Calu3 (cell line): Measurements from ENCODE around the gene RRP1. TPM values are rescaled to one million over a fixed set of nuclear protein-coding genes. Genes with fewer than 3 reads are reported as not detected.
A peak's percentile ranks its signal among the peaks of the same experiment; 100 is the strongest.

Experiments used
- BruUV-seq: library from RNA; stranded (reverse); fragments of 400-500 nt; replicated peaks from 2 replicates; lab custom pipeline; 2021; lab: Mats Ljungman, UMichigan
- CTCF ChIA-PET: fragments of 300-600 bp; sonication (Branson Sonifier 250); formaldehyde crosslinking; loops from one replicate; lab custom pipeline; 2022; ENCODE audit warnings: antibody characterized with exemption; lab: Charles Lee
- DNase-seq: peaks from one replicate; pipeline ENCODE4 v3.0.0; 2022
- H3K27ac Mint-ChIP-seq: one replicate; pipeline ENCODE4 v1.8.0; 2022; ENCODE audit warnings: mixed read lengths; ENCODE audit not compliant: unreplicated experiment
- H3K27me3 Mint-ChIP-seq: one replicate; pipeline ENCODE4 v1.8.0; 2022; ENCODE audit warnings: mixed read lengths; ENCODE audit not compliant: unreplicated experiment
- H3K36me3 Mint-ChIP-seq: one replicate; pipeline ENCODE4 v1.8.0; 2022; ENCODE audit warnings: mild to moderate bottlenecking, moderate library complexity, mixed read lengths; ENCODE audit not compliant: insufficient read depth, unreplicated experiment
- H3K4me1 Mint-ChIP-seq: one replicate; pipeline ENCODE4 v1.8.0; 2022; ENCODE audit warnings: mild to moderate bottlenecking, low read depth, mixed read lengths; ENCODE audit not compliant: unreplicated experiment
- H3K4me3 Mint-ChIP-seq: one replicate; pipeline ENCODE4 v1.8.0; 2022; ENCODE audit warnings: mild to moderate bottlenecking, low read depth, moderate library complexity, mixed read lengths; ENCODE audit not compliant: unreplicated experiment
- H3K9me3 Mint-ChIP-seq: one replicate; pipeline ENCODE4 v1.8.0; 2022; ENCODE audit warnings: low read depth, mixed read lengths; ENCODE audit not compliant: unreplicated experiment
- intact Hi-C: fragments of 100-400 bp; cut with micrococcal nuclease; formaldehyde crosslinking; loops from one replicate; pipeline ENCODE4 v1.10.0; 2022; ENCODE audit not compliant: unreplicated experiment
- total RNA-seq: library from RNA; stranded (reverse); gene quantifications from 2 replicates; pipeline ENCODE4 v1.2.3, GENCODE V29; 2022
- TF ChIP-seq, protein P1 (sequence below): fragments of 200-600 bp; IDR thresholded peaks from one replicate; pipeline ENCODE4 v1.8.0; 2022; ENCODE audit warnings: antibody characterized with exemption; ENCODE audit not compliant: unreplicated experiment

Gene RRP1
- total RNA-seq, 1 experiment from 2014 or later = 37.2 TPM

DNA sequence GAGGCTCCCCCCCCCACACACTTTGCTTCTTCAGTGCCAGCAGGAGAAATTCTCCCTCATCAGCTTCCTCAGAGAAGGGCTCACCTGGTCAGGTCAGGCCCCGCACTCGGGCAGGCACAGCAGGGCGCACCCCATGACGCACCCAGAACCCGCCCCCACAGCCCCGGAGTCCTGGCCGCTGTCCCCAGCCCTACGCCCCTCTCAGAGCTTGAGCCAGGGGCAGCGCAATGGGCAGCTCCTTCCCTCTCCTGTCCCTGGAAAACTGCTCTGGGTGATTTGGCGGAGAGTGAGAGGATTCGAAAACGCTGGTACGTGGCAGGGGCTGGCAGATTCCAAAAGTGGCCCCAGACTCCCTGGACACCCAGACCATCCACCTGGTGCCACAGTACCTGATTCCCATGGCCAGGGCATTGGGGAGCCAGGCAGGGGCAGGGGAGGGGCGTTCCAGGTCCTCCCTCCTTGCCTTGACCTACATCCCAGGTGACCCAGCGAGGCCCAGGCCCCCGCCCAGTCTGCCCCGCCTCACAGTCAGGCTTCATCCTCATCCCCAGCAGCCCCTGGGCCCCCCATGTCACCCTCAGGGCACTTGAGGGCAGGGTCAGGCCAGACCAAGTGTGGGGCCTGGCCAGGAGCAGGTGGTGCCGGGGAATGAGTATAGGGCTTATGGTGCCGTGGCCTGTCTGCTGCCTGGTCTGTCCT, 23.7 kb downstream of the RRP1 start:
- peaks cover 8% of the 10 kb centered on the region for H3K4me1 Mint-ChIP-seq
- H3K36me3 Mint-ChIP-seq = peaks cover 27% of the 10 kb centered on the region
- no peak overlapping the region for H3K27ac Mint-ChIP-seq
- TF ChIP-seq, protein P1, sequence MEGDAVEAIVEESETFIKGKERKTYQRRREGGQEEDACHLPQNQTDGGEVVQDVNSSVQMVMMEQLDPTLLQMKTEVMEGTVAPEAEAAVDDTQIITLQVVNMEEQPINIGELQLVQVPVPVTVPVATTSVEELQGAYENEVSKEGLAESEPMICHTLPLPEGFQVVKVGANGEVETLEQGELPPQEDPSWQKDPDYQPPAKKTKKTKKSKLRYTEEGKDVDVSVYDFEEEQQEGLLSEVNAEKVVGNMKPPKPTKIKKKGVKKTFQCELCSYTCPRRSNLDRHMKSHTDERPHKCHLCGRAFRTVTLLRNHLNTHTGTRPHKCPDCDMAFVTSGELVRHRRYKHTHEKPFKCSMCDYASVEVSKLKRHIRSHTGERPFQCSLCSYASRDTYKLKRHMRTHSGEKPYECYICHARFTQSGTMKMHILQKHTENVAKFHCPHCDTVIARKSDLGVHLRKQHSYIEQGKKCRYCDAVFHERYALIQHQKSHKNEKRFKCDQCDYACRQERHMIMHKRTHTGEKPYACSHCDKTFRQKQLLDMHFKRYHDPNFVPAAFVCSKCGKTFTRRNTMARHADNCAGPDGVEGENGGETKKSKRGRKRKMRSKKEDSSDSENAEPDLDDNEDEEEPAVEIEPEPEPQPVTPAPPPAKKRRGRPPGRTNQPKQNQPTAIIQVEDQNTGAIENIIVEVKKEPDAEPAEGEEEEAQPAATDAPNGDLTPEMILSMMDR = no peak
- peak overlapping the region; percentile 31 for H3K4me3 Mint-ChIP-seq
- no peaks in the 10 kb centered on the region for H3K27me3 Mint-ChIP-seq
- intact Hi-C loops = no loop called here
- BruUV-seq = no TSS peak
- DNase-seq = no peak
- CTCF ChIA-PET = no interaction called here
- H3K9me3 Mint-ChIP-seq = no peaks in the 10 kb centered on the region

DNA sequence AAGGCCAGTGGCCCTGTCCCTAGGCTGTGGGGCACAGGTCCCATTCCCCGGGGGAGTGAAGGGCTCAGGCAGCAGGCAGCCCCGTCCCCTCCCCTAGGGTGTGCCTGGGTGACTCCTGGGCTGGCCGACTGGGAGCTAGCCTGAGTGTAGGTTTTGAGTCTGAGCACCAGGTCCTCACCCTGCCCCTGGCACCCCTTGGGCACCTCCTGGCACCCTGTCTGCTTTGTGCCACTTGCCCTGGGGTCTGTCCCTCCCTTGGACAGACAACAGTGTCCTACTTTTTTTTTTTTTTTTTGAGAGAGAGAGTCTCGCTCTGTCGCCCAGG, 24.2 kb downstream of the RRP1 start:
- Mint-ChIP-seq H3K27ac (no peak overlapping the region), H3K27me3 (no peaks in the 10 kb centered on the region), H3K4me3 (no peak overlapping the region), H3K36me3 (peaks cover 27% of the 10 kb centered on the region), H3K4me1 (peaks cover 8% of the 10 kb centered on the region), H3K9me3 (no peaks in the 10 kb centered on the region)
- intact Hi-C loops = no loop called here
- TF ChIP-seq, protein P1 = no peak
- BruUV-seq = no TSS peak
- CTCF ChIA-PET = interaction anchor here (0.7 kb wide), 1 partner anchor 108 kb away, joined by 3 read pairs; no protein-coding TSS in a partner anchor
- DNase-seq = no peak

DNA sequence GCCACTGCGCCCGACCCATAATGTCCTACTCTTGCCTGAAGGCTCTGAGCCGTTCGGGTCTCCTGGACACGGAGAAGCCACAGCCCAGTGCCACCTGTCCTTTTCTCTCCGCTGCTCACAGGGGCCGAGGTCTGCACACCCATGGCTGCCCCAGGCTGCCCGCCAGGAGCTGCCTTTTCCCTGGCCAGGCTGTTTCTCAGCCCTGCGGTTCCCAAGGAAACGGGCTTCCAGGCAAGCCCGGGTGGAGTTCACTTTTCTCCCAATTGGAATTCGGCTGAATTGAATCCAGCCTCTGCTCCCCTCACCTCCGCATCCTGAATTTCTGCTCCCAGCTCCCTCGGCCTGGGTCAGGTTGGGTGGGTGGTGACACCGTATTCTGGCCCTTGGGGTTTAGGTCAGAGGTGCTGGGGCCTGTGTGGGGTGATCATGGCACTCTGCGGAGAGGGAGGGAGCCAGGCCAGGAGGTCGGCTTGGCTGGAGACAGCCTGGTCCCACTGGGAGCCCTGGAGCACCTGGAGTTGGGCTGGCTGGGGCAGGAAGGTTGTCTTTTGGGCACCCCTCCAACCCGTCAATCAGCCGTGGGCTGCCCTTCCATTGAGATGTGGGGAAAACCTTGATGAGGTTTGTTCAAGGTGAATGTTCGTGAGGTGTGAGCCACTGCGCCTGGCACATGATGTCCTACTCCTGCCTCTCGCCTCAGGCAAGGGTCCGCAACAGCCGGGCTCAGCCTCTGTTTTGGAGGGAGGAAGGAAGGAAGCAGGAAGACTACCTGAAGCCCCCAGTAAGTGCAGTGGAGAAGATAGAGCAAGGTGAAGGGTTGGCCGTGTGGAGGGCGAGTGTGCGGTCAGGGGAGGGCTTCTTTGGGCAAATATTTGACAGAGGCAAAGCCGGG, 25.1 kb downstream of the RRP1 start:
- H3K27ac Mint-ChIP-seq = peak overlapping the region; percentile 20
- no peak for DNase-seq
- H3K27me3 Mint-ChIP-seq = no peaks in the 10 kb centered on the region
- intact Hi-C loops = no loop called here
- peak overlapping the region; percentile 3 for H3K4me3 Mint-ChIP-seq
- H3K4me1 Mint-ChIP-seq = peaks cover 8% of the 10 kb centered on the region
- BruUV-seq = no TSS peak
- CTCF ChIA-PET = interaction anchor here (0.7 kb wide), 1 partner anchor 107 kb away, joined by 3 read pairs; no protein-coding TSS in a partner anchor
- TF ChIP-seq, protein P1 = no peak
- peaks cover 20% of the 10 kb centered on the region for H3K36me3 Mint-ChIP-seq
- H3K9me3 Mint-ChIP-seq = no peaks in the 10 kb centered on the region

DNA sequence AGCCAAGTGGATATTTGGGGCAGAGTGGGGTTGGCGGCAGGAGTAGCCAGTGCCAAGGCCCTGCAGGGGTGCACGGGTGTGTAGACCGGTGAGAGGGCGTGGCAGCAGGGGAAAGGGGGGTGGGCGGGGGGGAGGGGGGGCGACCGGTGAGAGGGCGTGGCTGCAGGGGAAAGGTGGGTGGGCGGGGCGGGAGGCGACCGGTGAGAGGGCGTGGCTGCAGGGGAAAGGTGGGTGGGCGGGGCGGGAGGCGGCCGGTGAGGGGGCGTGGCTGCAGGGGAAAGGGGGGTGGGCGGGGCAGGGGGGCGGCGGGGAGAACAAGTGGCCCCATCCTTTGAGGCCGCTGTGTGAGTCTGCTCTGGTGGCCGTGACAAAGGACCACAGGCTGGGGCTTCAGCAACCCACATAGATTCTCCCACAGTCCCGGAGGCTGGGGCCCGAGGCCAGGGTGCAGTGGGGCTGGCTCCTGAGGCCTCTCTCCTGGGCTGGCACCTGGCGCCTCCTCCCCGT, 25.8 kb downstream of the RRP1 start:
- H3K27ac Mint-ChIP-seq = peak overlapping the region; percentile 20
- no TSS peak for BruUV-seq
- H3K36me3 Mint-ChIP-seq = peaks cover 15% of the 10 kb centered on the region
- peaks cover 8% of the 10 kb centered on the region for H3K4me1 Mint-ChIP-seq
- peak; percentile 32 for DNase-seq
- H3K4me3 Mint-ChIP-seq = peak overlapping the region; percentile 3
- TF ChIP-seq, protein P1 = no peak
- CTCF ChIA-PET = no interaction called here
- no peaks in the 10 kb centered on the region for H3K9me3 Mint-ChIP-seq
- intact Hi-C loops = no loop called here
- no peaks in the 10 kb centered on the region for H3K27me3 Mint-ChIP-seq
